Esophagus squamous epithelium (tissue), 4 donors: ENCODE data around the gene EDEM2.
"Not testable (repeated sequence)": the region's sequence is repeated elsewhere in the genome, so short reads cannot be mapped to it uniquely, and the experiment has no call there.

Experiments used
- POLR2A ChIP-seq, 4 donors: fragments of 450-650 bp; IDR thresholded peaks; one replicate each; pipeline ENCODE4 v1.6.1; 2017; ENCODE audit warnings: antibody characterized with exemption in 4 of 4, mild to moderate bottlenecking in 4 of 4, moderate library complexity in 3 of 4
- TF ChIP-seq, protein P1 (sequence below), 6 experiments: fragments of 450-650 bp in 4 of 6; fragments of 200-600 bp in 2 of 6; sonication (generic) in 2 of 6; IDR thresholded peaks; one replicate each; pipeline ENCODE4 v1.5.1; 2016 to 2019; ENCODE audit warnings: antibody characterized with exemption in 6 of 6, mild to moderate bottlenecking in 4 of 6, moderate library complexity in 4 of 6

DNA sequence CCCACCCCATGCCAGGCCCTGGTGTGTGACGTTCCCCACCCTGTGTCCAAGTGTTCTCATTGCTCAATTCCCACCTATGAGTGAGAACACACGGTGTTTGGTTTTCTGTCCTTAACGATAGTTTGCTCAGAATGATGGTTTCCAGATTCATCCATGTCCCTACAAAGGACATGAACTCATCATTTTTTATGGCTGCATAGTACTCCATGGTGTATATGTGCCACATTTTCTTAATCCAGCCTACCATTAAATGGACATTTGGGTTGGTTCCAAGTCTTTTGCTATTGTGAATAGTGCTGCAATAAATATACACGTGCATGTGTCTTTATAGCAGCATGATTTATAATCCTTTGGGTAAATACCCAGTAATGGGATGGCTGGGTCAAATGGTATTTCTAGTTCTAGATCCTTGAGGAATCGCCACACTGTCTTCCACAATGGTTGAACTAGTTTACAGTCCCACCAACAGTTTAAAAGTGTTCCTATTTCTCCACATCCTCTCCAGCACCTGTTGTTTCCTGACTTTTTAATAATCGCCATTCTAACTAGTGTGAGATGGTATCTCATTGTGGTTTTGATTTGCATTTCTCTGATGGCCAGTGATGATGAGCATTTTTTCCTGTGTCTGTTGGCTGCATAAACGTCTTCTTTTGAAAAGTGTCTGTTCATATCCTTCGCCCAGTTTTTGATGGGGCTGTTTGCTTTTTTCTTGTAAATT, 75.5 kb downstream of the EDEM2 start:
- TF ChIP-seq, protein P1, sequence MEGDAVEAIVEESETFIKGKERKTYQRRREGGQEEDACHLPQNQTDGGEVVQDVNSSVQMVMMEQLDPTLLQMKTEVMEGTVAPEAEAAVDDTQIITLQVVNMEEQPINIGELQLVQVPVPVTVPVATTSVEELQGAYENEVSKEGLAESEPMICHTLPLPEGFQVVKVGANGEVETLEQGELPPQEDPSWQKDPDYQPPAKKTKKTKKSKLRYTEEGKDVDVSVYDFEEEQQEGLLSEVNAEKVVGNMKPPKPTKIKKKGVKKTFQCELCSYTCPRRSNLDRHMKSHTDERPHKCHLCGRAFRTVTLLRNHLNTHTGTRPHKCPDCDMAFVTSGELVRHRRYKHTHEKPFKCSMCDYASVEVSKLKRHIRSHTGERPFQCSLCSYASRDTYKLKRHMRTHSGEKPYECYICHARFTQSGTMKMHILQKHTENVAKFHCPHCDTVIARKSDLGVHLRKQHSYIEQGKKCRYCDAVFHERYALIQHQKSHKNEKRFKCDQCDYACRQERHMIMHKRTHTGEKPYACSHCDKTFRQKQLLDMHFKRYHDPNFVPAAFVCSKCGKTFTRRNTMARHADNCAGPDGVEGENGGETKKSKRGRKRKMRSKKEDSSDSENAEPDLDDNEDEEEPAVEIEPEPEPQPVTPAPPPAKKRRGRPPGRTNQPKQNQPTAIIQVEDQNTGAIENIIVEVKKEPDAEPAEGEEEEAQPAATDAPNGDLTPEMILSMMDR (IDR thresholded peaks at IDR 0.05): not testable (repeated sequence)
- TF ChIP-seq POLR2A (IDR thresholded peaks at IDR 0.05): not testable (repeated sequence)
